K562 (cell line): ENCODE results near the gene IMMP2L. TPM values are rescaled to one million over a fixed set of nuclear protein-coding genes. Genes with fewer than 3 reads are reported as not detected.

Source experiments
- ATAC-seq: fragments of 200-7000 bp; cut with Tn5 transposase; 3 replicates; pipeline ENCODE4 v1.9.1; 2020; ENCODE audit warnings: moderate library complexity
- BruUV-seq: library from RNA; stranded (reverse); fragments of 400-500 nt; replicated peaks from 2 replicates; lab custom pipeline; 2021; lab: Mats Ljungman, UMichigan
- CTCF ChIA-PET: fragments of 300-600 bp; formaldehyde crosslinking; extraction: SDS; loops from one replicate; lab custom pipeline; 2021; ENCODE audit warnings: low intra/inter-chr PET ratio; lab: Yijun Ruan, JAX
- POLR2A ChIA-PET: fragments of 300-600, 350-650 bp; sonication (Branson Sonifier 250); formaldehyde crosslinking; extraction: SDS; loops from one replicate; lab custom pipeline; 2021; ENCODE audit warnings: antibody characterized with exemption, inconsistent platforms; lab: Yijun Ruan, JAX
- DNase-seq, 4 experiments: peaks; one replicate each; pipeline versions ENCODE4 v3.0.0 to v3.0.0-alpha.2; 2011 to 2018; ENCODE audit warnings: low spot score in 3 of 4, mixed read lengths in 3 of 4; ENCODE audit errors: extremely low read depth in 1 of 4
- FAIRE-seq: peaks from 2 replicates; lab custom pipeline; 2011; peaks lifted over from hg19 to GRCh38; lab: Jason Lieb, UNC
- H2AFZ ChIP-seq: 2 replicates; pipeline ENCODE4 v1.6.0; 2011; ENCODE audit warnings: low read depth, low read length, control low read depth, inconsistent platforms
- H3K27ac ChIP-seq: fragments of 200-600 bp; 3 replicates; pipeline ENCODE4 v1.8.0; 2011; ENCODE audit warnings: low read depth, mild to moderate bottlenecking, control low read depth, inconsistent platforms, low read length, moderate library complexity, mixed read lengths; ENCODE audit errors: extremely low read depth
- H3K27me3 ChIP-seq, 2 experiments: fragments of 300-600 bp in 1 of 2; 2 replicates in 1 of 2; 3 replicates in 1 of 2; pipeline versions ENCODE4 v1.6.0 to v1.8.0; 2011; ENCODE audit warnings: inconsistent platforms in 2 of 2, low read length in 2 of 2, mild to moderate bottlenecking in 1 of 2, mixed read lengths in 1 of 2, moderate library complexity in 1 of 2; ENCODE audit not compliant: control insufficient read depth in 2 of 2, insufficient read depth in 2 of 2
- H3K36me3 ChIP-seq: fragments of 300-600 bp; 3 replicates; pipeline ENCODE4 v1.8.0; 2011; ENCODE audit warnings: mild to moderate bottlenecking, low read length, inconsistent platforms; ENCODE audit not compliant: control insufficient read depth, insufficient read depth
- H3K4me1 ChIP-seq, 2 experiments: fragments of 200-600 bp in 1 of 2; replicated peaks in 1 of 2; 2 replicates in 1 of 2; 3 replicates in 1 of 2; pipeline versions ENCODE4 v1.5.1 to v1.8.0; 2011; ENCODE audit warnings: inconsistent platforms in 2 of 2, low read length in 2 of 2, mild to moderate bottlenecking in 1 of 2, mixed read lengths in 1 of 2, moderate library complexity in 1 of 2; ENCODE audit not compliant: control insufficient read depth in 2 of 2, insufficient read depth in 2 of 2
- H3K4me2 ChIP-seq: 2 replicates; pipeline ENCODE4 v1.6.1; 2011; ENCODE audit warnings: low read length, control low read depth, inconsistent platforms, mixed read lengths; ENCODE audit not compliant: insufficient read depth
- H3K4me3 ChIP-seq: fragments of 200-600 bp; sonication (generic), shearing (Covaris generic); 2 replicates; pipeline ENCODE4 v1.5.1; 2016; ENCODE audit warnings: control low read depth, inconsistent platforms
- H3K79me2 ChIP-seq: fragments of 200-600 bp; 3 replicates; pipeline ENCODE4 v1.8.0; 2011; ENCODE audit warnings: low read length, inconsistent platforms; ENCODE audit not compliant: control insufficient read depth, insufficient read depth
- H3K9ac ChIP-seq, 2 experiments: 2 replicates each; pipeline versions ENCODE4 v1.6.0 to v1.6.1; 2011; ENCODE audit warnings: low read depth in 2 of 2, low read length in 2 of 2, control low read depth in 1 of 2, inconsistent platforms in 1 of 2, mild to moderate bottlenecking in 1 of 2, mixed read lengths in 1 of 2; ENCODE audit not compliant: insufficient read depth in 1 of 2
- H3K9me1 ChIP-seq: one replicate; pipeline ENCODE4 v1.6.0; 2011; ENCODE audit warnings: inconsistent platforms, mild to moderate bottlenecking, low read length, moderate library complexity; ENCODE audit not compliant: control insufficient read depth, insufficient read depth
- H3K9me3 ChIP-seq: replicated peaks from 2 replicates; pipeline ENCODE4 v1.5.1; 2011; ENCODE audit warnings: low read depth, low read length, inconsistent platforms; ENCODE audit not compliant: control insufficient read depth, insufficient read depth
- H4K20me1 ChIP-seq: replicated peaks from 2 replicates; pipeline ENCODE4 v1.6.1; 2011; ENCODE audit warnings: low read length, inconsistent platforms, mixed read lengths; ENCODE audit not compliant: control insufficient read depth, insufficient read depth
- CLOCK ChIP-seq: fragments of 250-450 bp; sonication (Bioruptor Pico); IDR thresholded peaks from 2 replicates; pipeline ENCODE4 v1.4.0; 2020; ENCODE audit warnings: mild to moderate bottlenecking, moderate library complexity, borderline replicate concordance
- HMG20A ChIP-seq: fragments of 450-650 bp; formaldehyde crosslinking; conservative IDR thresholded peaks from 2 replicates; pipeline ENCODE4 v1.4.0; 2020; ENCODE audit warnings: mild to moderate bottlenecking, mixed read lengths
- MECOM ChIP-seq: fragments of 250-450 bp; sonication (Bioruptor Pico); IDR thresholded peaks from 2 replicates; pipeline ENCODE4 v1.8.0; 2022; ENCODE audit warnings: inconsistent platforms
- MEF2D ChIP-seq: conservative IDR thresholded peaks from 2 replicates; pipeline ENCODE4 v1.6.1; 2016; ENCODE audit warnings: low read depth, missing genetic modification characterization, missing compliant biosample characterization
- MIER1 ChIP-seq: fragments of 450-650 bp; IDR thresholded peaks from 2 replicates; pipeline ENCODE4 v1.6.1; 2016; ENCODE audit warnings: antibody characterized with exemption, mild to moderate bottlenecking, low read depth
- PCBP1 ChIP-seq: fragments of 200-400 bp; formaldehyde crosslinking; IDR thresholded peaks from 2 replicates; pipeline ENCODE4 v1.6.1; 2018; ENCODE audit warnings: mild to moderate bottlenecking, low read depth, low read length; ENCODE audit not compliant: poor library complexity, severe bottlenecking
- POLR2A ChIP-seq: fragments of 450-650 bp; conservative IDR thresholded peaks from 2 replicates; pipeline ENCODE4 v1.6.1; 2016
- SETDB1 ChIP-seq: IDR thresholded peaks from one replicate; pipeline ENCODE4 v1.6.1; 2012; ENCODE audit warnings: low read length, control low read depth, inconsistent platforms
- XRCC3 ChIP-seq: fragments of 450-650 bp; IDR thresholded peaks from 2 replicates; pipeline ENCODE4 v1.6.1; 2017; ENCODE audit warnings: mild to moderate bottlenecking, moderate library complexity
- ZBTB43 ChIP-seq: sonication (generic); formaldehyde crosslinking; IDR thresholded peaks from 2 replicates; pipeline ENCODE4 v1.8.0; 2023; ENCODE audit warnings: mild to moderate bottlenecking, missing genetic modification reagents
- ZNF175 ChIP-seq: fragments of 200-800 bp; sonication (Bioruptor generic); IDR thresholded peaks from 2 replicates; pipeline ENCODE4 v1.6.1; 2016; ENCODE audit warnings: low read depth, mild to moderate bottlenecking, missing genetic modification characterization, missing compliant biosample characterization
- ZNF408 ChIP-seq: fragments of 250-450 bp; sonication (Bioruptor Pico); IDR thresholded peaks from 2 replicates; pipeline ENCODE4 v1.4.0; 2020; ENCODE audit warnings: low read depth, mild to moderate bottlenecking, moderate library complexity
- ZNF57 ChIP-seq: fragments of 450-650 bp; formaldehyde crosslinking; IDR thresholded peaks from 2 replicates; pipeline ENCODE4 v1.4.0; 2020; ENCODE audit warnings: mild to moderate bottlenecking, moderate library complexity
- ZNF584 ChIP-seq: fragments of 200-800 bp; sonication (Bioruptor generic); IDR thresholded peaks from 2 replicates; pipeline ENCODE4 v1.6.1; 2016; ENCODE audit warnings: low read depth, mild to moderate bottlenecking, missing genetic modification characterization, missing compliant biosample characterization
- ZNF778 ChIP-seq: fragments of 450-650 bp; formaldehyde crosslinking; IDR thresholded peaks from 2 replicates; pipeline ENCODE4 v1.4.0; 2020; ENCODE audit warnings: mild to moderate bottlenecking, moderate library complexity
- in situ Hi-C: fragments of 300-500 bp; cut with MboI; formaldehyde crosslinking; loops from 4 replicates; pipeline ENCODE4 v1.15.0; 2018; ENCODE audit warnings: inconsistent platforms, mixed read lengths
- intact Hi-C: fragments of 100-400 bp; cut with micrococcal nuclease; formaldehyde crosslinking; loops from 2 replicates; pipeline ENCODE4 v1.14.2; 2022
- polyA plus RNA-seq, 8 experiments: library from polyadenylated mRNA; depleted of rRNA in 4 of 8; stranded (reverse) in 5 of 8; unstranded in 3 of 8; fragments of >200 nt; fragmentation: Nextera tagmentation in 2 of 8; fragmentation: Illumina TruSeq in 1 of 8; extraction: Ambion mirVana in 2 of 8; extraction: Trizol in 1 of 8; gene quantifications; 2 replicates each; pipeline versions ENCODE4 v1.2.1 to v1.2.3, GENCODE V29; 2011 to 2014; ENCODE audit warnings: inconsistent platforms in 1 of 8, missing spikeins in 1 of 8
- total RNA-seq, 7 experiments: library from RNA; depleted of rRNA in 6 of 7; stranded (reverse); fragments of >200 nt in 6 of 7; fragmentation: Illumina TruSeq in 2 of 7; extraction: Trizol in 2 of 7; gene quantifications; 2 replicates each; pipeline versions ENCODE4 v1.2.1 to v1.2.3, GENCODE V29; 2011 to 2021; ENCODE audit warnings: low replicate concordance in 1 of 7

IMMP2L gene
- total and polyA plus RNA-seq, 9 of the 15 experiments (the other 6 are each of a cell fraction or from before 2014, with no cell fraction given): 29.7 to 116 (median 53.0) TPM

- TF ChIP-seq XRCC3: no peak
- TF ChIP-seq POLR2A: no peak
- no peak for TF ChIP-seq ZNF175 (CRISPR knock-in tag)
- TF ChIP-seq ZNF57 (CRISPR knock-in tag): no peak
- TF ChIP-seq MECOM (CRISPR knock-in tag): no peak
Observed at GRCh38 chr7:111184987-111185386, 377.3 kb downstream of the IMMP2L start (continued).

- ATAC-seq: no peak
Observed at GRCh38 chr7:111183321-111183720, 379.0 kb downstream of the IMMP2L start.

More at GRCh38 chr7:111183321-111183720, 379.0 kb downstream of the IMMP2L start:
- no peak overlapping the region for H3K4me2 ChIP-seq
- H3K79me2 ChIP-seq: no peaks in the 10 kb centered on the region
- no peak overlapping the region for H3K9ac ChIP-seq
- intact Hi-C loops: no loop called here
- DNase-seq: no peak
- TF ChIP-seq ZNF778 (CRISPR knock-in tag) (no peak), HMG20A (CRISPR knock-in tag) (no peak), PCBP1 (no peak), MEF2D (tag) (no peak), ZBTB43 (no peak), SETDB1 (no peak), ZNF408 (CRISPR knock-in tag) (no peak), MIER1 (no peak), ZNF584 (CRISPR knock-in tag) (no peak), CLOCK (no peak)
- TF ChIP-seq, all 486 proteins: peak for 0
- H2AFZ ChIP-seq: no peak overlapping the region
- ChIA-PET CTCF (no interaction called here), POLR2A (no interaction called here)
- no peaks in the 10 kb centered on the region for H3K9me3 ChIP-seq
- FAIRE-seq: no peak
- in situ Hi-C loops: no loop called here
- no peak overlapping the region for H3K27ac ChIP-seq
- H3K4me3 ChIP-seq: no peak overlapping the region
- no TSS peak for BruUV-seq
- 0 out of 3 replicates have a peak, but pooled peaks cover 3% of the 10 kb centered on the region for H3K36me3 ChIP-seq
- no peaks in the 10 kb centered on the region for H3K27me3 ChIP-seq
- no peaks in the 10 kb centered on the region for H3K9me1 ChIP-seq
- no peaks in the 10 kb centered on the region for H3K4me1 ChIP-seq
- no peaks in the 10 kb centered on the region for H4K20me1 ChIP-seq
